Bronchial epithelial cell (primary cell): Measurements from ENCODE around the gene SOX18. TPM values are rescaled to one million over a fixed set of nuclear protein-coding genes. Genes with fewer than 3 reads are reported as not detected.

Experiments
- DNase-seq: peaks from one replicate; pipeline ENCODE4 v3.0.0-alpha.2; 2010; ENCODE audit warnings: low read depth
- FAIRE-seq: peaks from 2 replicates; lab custom pipeline; 2011; peaks lifted over from hg19 to GRCh38; lab: Jason Lieb, UNC
- H3K27me3 ChIP-seq: 2 replicates; pipeline ENCODE4 v1.5.1; 2011; ENCODE audit warnings: low read length; ENCODE audit not compliant: control insufficient read depth, insufficient read depth
- H3K36me3 ChIP-seq: 2 replicates; pipeline ENCODE4 v1.5.1; 2011; ENCODE audit warnings: low read length; ENCODE audit not compliant: control insufficient read depth, insufficient read depth
- H3K4me3 ChIP-seq: 2 replicates; pipeline ENCODE4 v1.5.1; 2011; ENCODE audit warnings: mild to moderate bottlenecking, low read depth, low read length, control low read depth
- total RNA-seq: library from RNA; depleted of rRNA; stranded (reverse); fragments of >200 nt; gene quantifications from 2 replicates; pipeline ENCODE4 v1.2.1, GENCODE V29; 2014
- TF ChIP-seq, protein P1 (sequence below): IDR thresholded peaks from 2 replicates; pipeline ENCODE4 v1.5.1; 2011; ENCODE audit warnings: mild to moderate bottlenecking, moderate library complexity, low read length, control low read depth, inconsistent platforms; ENCODE audit not compliant: insufficient read depth, severe bottlenecking

Gene SOX18
- total RNA-seq, 1 donor from 2014 or later: not detected

DNA sequence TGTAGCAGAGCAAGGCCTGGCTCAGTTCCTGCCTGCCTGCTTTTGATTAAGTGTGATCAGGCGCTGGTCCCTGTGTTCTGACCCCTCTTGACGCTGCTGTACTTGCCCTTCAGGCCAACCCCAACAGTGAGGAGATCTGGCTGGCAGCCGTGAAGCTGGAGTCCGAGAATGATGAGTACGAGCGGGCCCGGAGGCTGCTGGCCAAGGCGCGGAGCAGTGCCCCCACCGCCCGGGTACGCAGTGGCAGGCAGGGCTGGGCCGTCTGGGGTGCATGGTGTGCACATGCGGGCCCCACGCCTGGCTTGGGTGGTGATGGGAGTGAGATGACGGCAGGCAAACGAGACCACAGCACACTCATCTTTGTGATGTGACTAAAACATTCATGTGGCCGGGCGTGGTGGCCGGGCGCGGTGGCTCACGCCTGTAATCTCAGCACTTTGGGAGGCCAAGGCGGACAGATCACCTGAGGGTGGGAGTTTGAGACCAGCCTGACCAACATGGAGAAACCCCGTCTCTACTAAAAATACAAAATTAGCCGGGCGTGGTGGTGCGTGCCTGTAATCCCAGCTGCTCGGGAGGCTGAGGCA is 23.5 kb downstream of the SOX18 start:
- H3K27me3 ChIP-seq: no peaks in the 10 kb centered on the region
- DNase-seq (no peak), FAIRE-seq (no peak)
- TF ChIP-seq, protein P1, sequence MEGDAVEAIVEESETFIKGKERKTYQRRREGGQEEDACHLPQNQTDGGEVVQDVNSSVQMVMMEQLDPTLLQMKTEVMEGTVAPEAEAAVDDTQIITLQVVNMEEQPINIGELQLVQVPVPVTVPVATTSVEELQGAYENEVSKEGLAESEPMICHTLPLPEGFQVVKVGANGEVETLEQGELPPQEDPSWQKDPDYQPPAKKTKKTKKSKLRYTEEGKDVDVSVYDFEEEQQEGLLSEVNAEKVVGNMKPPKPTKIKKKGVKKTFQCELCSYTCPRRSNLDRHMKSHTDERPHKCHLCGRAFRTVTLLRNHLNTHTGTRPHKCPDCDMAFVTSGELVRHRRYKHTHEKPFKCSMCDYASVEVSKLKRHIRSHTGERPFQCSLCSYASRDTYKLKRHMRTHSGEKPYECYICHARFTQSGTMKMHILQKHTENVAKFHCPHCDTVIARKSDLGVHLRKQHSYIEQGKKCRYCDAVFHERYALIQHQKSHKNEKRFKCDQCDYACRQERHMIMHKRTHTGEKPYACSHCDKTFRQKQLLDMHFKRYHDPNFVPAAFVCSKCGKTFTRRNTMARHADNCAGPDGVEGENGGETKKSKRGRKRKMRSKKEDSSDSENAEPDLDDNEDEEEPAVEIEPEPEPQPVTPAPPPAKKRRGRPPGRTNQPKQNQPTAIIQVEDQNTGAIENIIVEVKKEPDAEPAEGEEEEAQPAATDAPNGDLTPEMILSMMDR: no peak
- H3K36me3 ChIP-seq: peaks cover 50% of the 10 kb centered on the region
- H3K4me3 ChIP-seq: no peak overlapping the region

DNA sequence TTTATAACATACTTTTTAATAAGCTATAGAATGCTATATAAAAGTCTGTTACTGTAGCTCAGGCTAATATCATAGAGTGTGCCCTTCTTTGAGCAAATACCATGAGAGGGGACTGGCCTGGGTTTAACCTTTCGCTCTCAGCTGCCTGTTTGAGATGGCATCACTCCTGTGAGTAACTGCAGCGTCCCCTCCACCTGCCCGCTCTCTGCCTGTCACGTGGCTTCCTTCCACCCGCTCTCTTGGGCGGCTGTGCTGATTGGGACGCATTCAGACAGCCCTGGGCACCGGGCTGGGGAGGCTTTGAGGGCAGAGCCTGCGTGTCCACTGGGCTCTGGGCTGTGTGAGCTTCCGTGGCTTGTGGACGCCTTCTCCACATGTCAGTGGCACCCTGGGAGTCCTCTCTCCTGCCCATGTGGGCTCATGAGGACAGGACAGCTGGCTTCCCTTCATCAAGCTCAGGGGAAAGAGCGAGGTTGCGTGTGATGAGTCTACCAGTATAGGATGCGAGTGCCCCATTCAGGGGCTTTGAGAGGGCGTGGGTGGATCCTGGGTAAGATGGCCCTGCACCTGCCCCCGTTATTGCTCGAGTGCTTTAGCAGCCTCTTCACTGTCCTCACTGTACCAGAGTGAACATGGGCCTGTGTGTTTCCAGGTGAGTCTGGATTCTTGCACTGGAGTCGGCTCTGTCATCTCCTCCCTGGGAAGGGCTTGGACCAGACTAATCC is 24.2 kb downstream of the SOX18 start:
- Histone ChIP-seq H3K36me3 (peaks cover 47% of the 10 kb centered on the region), H3K4me3 (no peak overlapping the region), H3K27me3 (no peaks in the 10 kb centered on the region)
- DNase-seq (no peak), FAIRE-seq (no peak)
- TF ChIP-seq, protein P1: no peak

DNA sequence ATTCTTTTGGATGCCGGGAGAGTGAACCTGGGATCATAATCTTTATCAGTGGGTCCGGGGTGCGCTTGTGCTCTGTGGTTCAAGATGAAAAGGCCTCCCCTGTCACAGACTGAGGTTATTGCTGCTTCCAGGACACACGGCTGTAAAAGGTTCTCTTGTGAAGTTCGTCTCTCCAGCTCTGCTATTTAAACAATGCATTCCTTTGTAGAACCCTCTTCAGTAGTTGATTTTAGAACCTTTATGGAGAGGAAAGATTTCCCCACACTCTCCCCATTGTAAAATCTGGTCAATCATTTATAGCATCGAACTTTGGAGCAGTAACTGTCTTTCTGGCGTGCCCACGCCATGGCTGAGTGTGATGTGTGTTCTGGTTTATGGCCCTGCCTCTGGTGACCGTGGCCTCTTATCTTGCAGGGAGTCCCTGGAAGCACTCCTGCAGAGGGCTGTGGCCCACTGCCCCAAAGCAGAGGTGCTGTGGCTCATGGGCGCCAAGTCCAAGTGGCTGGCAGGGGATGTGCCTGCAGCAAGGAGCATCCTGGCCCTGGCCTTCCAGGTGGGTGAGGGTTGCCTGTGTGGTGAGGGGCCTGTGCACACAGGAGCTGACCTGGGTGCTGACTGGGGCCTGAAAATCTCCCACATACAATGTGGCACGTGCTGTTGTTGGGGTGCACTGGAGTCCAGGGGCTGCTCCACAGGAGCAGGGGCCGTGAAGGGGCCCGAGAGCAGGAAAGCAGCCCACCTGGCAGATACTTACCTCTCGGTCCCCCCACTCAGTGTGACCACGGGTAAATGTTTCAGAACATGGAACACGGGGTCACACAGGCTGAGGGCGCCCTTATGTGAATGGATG is 25.1 kb downstream of the SOX18 start:
- DNase-seq (no peak), FAIRE-seq (no peak)
- TF ChIP-seq, protein P1: no peak
- peaks cover 44% of the 10 kb centered on the region for H3K36me3 ChIP-seq
- no peak overlapping the region for H3K4me3 ChIP-seq
- no peaks in the 10 kb centered on the region for H3K27me3 ChIP-seq

DNA sequence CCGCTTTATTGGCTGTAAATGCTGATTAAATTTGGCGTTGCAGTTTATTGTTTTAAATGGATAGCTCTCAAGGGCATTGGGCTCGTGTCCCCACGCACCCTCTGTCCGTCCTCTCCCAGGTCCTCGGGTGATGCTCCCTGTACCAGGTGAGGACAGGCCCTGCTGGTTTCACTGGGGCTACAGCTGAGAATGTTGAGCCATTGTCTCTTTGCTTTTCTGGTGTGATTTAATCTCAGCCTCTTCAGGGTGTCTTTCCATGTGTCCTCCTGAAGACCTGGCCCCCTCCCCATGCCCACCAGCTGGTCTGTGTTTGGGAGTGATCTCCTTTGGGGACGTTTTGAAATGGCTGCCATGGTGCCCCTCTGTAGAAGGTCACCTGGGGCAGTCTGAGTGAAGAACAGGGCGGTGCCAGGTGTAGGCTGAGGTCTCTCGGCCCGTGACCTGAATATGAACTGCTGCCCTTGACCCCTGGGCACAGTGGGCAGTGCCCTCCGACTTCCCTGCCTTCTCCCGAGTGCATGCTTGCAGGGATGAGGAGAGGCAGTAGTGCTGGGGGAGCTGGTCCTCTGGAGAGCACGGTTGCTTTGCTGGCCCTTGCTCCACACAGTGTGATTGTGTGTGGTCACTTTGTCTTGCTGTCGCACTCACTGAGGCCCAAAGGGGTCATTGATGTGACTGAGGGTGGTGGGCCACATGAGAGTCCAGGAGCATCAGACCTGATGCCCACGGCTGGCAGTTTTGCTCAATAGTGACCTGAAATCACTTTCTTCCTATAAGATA is 25.9 kb downstream of the SOX18 start:
- FAIRE-seq: no peak
- TF ChIP-seq, protein P1: no peak
- Histone ChIP-seq H3K4me3 (no peak overlapping the region), H3K27me3 (no peaks in the 10 kb centered on the region), H3K36me3 (peaks cover 45% of the 10 kb centered on the region)
- DNase-seq: no peak

DNA sequence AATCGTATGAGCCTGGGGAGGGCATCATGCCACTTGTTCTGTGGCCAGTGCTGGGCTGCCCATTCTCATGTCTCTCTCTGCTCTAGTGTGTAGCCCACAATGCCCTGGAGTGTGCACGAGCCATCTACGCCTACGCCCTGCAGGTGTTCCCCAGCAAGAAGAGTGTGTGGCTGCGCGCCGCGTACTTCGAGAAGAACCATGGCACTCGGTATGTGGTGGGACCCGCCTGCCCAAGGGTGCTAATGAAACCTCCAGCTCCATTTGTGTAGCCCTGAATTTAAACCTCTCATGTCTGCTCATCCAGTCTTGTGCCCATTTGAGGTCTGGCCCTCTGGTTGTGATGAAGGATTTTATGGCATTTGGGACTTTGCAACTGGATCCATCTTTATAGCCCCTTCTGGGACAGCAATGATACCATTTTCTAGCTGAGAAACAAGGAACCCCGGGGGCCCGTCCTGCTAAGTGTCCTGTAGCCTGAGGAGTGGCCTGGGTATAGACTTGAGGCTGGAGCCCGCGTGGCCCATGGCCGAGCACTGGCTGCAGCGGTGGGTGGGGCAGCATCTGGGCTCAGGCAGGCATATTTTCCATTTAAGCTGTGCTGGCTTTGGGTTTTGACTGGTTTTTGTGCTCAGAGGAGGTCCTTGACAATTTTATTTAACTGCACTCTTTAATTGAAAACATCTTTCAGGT is 26.6 kb downstream of the SOX18 start:
- TF ChIP-seq, protein P1: no peak
- Histone ChIP-seq H3K4me3 (no peak overlapping the region), H3K36me3 (peaks cover 44% of the 10 kb centered on the region), H3K27me3 (no peaks in the 10 kb centered on the region)
- FAIRE-seq: no peak
- DNase-seq: no peak
